ENCODE measurements around the gene ATP6V1B1. TPM values are rescaled to one million over a fixed set of nuclear protein-coding genes. Genes with fewer than 3 reads are reported as not detected.

Gene ATP6V1B1
- total and polyA plus RNA-seq, 9 of the 15 experiments (the other 6 are each of a cell fraction or from before 2014, with no cell fraction given): not detected

GRCh38 chr2:70904371-70905216, 31.1 kb upstream of the ATP6V1B1 start:
- peaks cover 47 to 73% of the 10 kb centered on the region in 2 experiments for H3K27me3 ChIP-seq (ENCODE audit: control insufficient read depth in 2 of 2, insufficient read depth in 2 of 2, low read length in 2 of 2)
- H3K4me1 ChIP-seq (replicated peaks in 1 of 2; ENCODE audit: control insufficient read depth in 2 of 2, insufficient read depth in 2 of 2, low read length in 2 of 2): peaks cover 0 to 37% of the 10 kb centered on the region in 2 experiments; a peak in 2 of 5 replicates
- FAIRE-seq (no peak), ATAC-seq (no peak), DNase-seq (ENCODE audit: extremely low read depth in 1 of 4, low spot score in 3 of 4) (no peak)
- H4K20me1 ChIP-seq (replicated peaks; ENCODE audit: control insufficient read depth, insufficient read depth, low read length): peaks cover 5% of the 10 kb centered on the region; the same call in 1 of the 2 replicates
- BruUV-seq (replicated peaks): no TSS peak
- no peaks in the 10 kb centered on the region for H3K79me2 ChIP-seq (ENCODE audit: control insufficient read depth, insufficient read depth, low read length)
- H3K27ac ChIP-seq (ENCODE audit: extremely low read depth, low read depth, low read length): no peak overlapping the region
- ChIA-PET POLR2A (no interaction called here), CTCF (ENCODE audit: low intra/inter-chr PET ratio) (interaction anchor here (0.6 kb wide), 1 partner anchor 53 kb away, joined by 3 read pairs; no protein-coding TSS in a partner anchor)
- 23% methylated on average over 48 of the region's 56 CpGs for WGBS (ENCODE audit: insufficient coverage, low coverage, missing lambda C conversion rate)
- no peak overlapping the region for H3K4me2 ChIP-seq (ENCODE audit: insufficient read depth, low read length)
- H2AFZ ChIP-seq (ENCODE audit: low read depth, low read length): no peak overlapping the region
- no peaks in the 10 kb centered on the region for H3K9me3 ChIP-seq (replicated peaks; ENCODE audit: control insufficient read depth, insufficient read depth, low read depth, low read length)
- in situ Hi-C loops (cut with MboI) (no loop called here), intact Hi-C loops (cut with micrococcal nuclease) (no loop called here)
- H3K9me1 ChIP-seq (ENCODE audit: control insufficient read depth, insufficient read depth, low read length): no peaks in the 10 kb centered on the region
- H3K4me3 ChIP-seq: no peak overlapping the region
- no peaks in the 10 kb centered on the region for H3K36me3 ChIP-seq (ENCODE audit: control insufficient read depth, insufficient read depth, low read length)
- no peak overlapping the region for H3K9ac ChIP-seq (ENCODE audit: insufficient read depth in 1 of 2, low read depth in 2 of 2, low read length in 2 of 2)
- no peak for TF ChIP-seq ZNF655 (CRISPR knock-in tag; IDR thresholded peaks at IDR 0.05)
- TF ChIP-seq NR0B1 (IDR thresholded peaks at IDR 0.05; ENCODE audit: partially characterized antibody): no peak
- TF ChIP-seq YY1 (IDR thresholded peaks at IDR 0.05; ENCODE audit: borderline replicate concordance in 1 of 3, control insufficient read depth in 1 of 3, extremely low read depth in 1 of 3, insufficient read depth in 3 of 3, insufficient read length in 1 of 3, insufficient replicate concordance in 2 of 3, low read depth in 1 of 3, low read length in 2 of 3): no peak
- TF ChIP-seq EP300 (IDR thresholded peaks at IDR 0.05; ENCODE audit: low read length): no peak
- no peak for TF ChIP-seq ATF6 (CRISPR knock-in tag; IDR thresholded peaks at IDR 0.05)
- no peak for TF ChIP-seq POLR2G (IDR thresholded peaks at IDR 0.05; ENCODE audit: low read depth, low read length)
